HepG2 (cell line): Measurements from ENCODE around the gene PRKAG1. TPM values are rescaled to one million over a fixed set of nuclear protein-coding genes. Genes with fewer than 3 reads are reported as not detected.

Experiments used
- BCLAF1 ChIP-seq: fragments of 450-650 bp; IDR thresholded peaks from 2 replicates; pipeline ENCODE4 v1.6.1; 2017; ENCODE audit warnings: mild to moderate bottlenecking
- CREBL2 ChIP-seq: sonication (generic); formaldehyde crosslinking; IDR thresholded peaks from 2 replicates; pipeline ENCODE4 v1.8.1; 2023; ENCODE audit warnings: missing genetic modification reagents, mild to moderate bottlenecking, borderline replicate concordance
- MLXIP ChIP-seq: sonication (generic); formaldehyde crosslinking; IDR thresholded peaks from 2 replicates; pipeline ENCODE4 v1.9.0; 2021; ENCODE audit warnings: missing genetic modification reagents, borderline replicate concordance
- PAF1 ChIP-seq: IDR thresholded peaks from 2 replicates; pipeline ENCODE4 v1.6.1; 2016; ENCODE audit warnings: missing genetic modification reagents, missing compliant biosample characterization
- SAFB2 ChIP-seq: sonication (generic); formaldehyde crosslinking; IDR thresholded peaks from 2 replicates; pipeline ENCODE4 v1.5.1; 2020; ENCODE audit warnings: missing genetic modification reagents, low read depth, mild to moderate bottlenecking, borderline replicate concordance
- SIN3A ChIP-seq: IDR thresholded peaks from 2 replicates; pipeline ENCODE4 v1.6.1; 2011; ENCODE audit warnings: low read depth, mild to moderate bottlenecking, control low read depth, low read length, borderline replicate concordance
- SIX4 ChIP-seq: sonication (generic); formaldehyde crosslinking; IDR thresholded peaks from 2 replicates; pipeline ENCODE4 v1.4.0; 2020; ENCODE audit warnings: missing genetic modification reagents
- SMARCE1 ChIP-seq: fragments of 450-650 bp; IDR thresholded peaks from 2 replicates; pipeline ENCODE4 v1.6.1; 2017; ENCODE audit warnings: borderline replicate concordance
- SNAI1 ChIP-seq: sonication (generic); formaldehyde crosslinking; IDR thresholded peaks from 2 replicates; pipeline ENCODE4 v1.5.0; 2020; ENCODE audit warnings: mild to moderate bottlenecking, missing genetic modification reagents, borderline replicate concordance
- ZBTB21 ChIP-seq: sonication (generic); formaldehyde crosslinking; IDR thresholded peaks from 2 replicates; pipeline ENCODE4 v1.4.0; 2020; ENCODE audit warnings: missing genetic modification reagents
- ZFAT ChIP-seq: sonication (generic); formaldehyde crosslinking; conservative IDR thresholded peaks from 2 replicates; pipeline ENCODE4 v1.8.1; 2023; ENCODE audit warnings: missing genetic modification reagents, inconsistent platforms
- ZNF335 ChIP-seq: sonication (generic); formaldehyde crosslinking; IDR thresholded peaks from 2 replicates; pipeline ENCODE4 v1.4.0; 2020; ENCODE audit warnings: missing genetic modification reagents
- ZNF33A ChIP-seq: sonication (generic); formaldehyde crosslinking; IDR thresholded peaks from 2 replicates; pipeline ENCODE4 v1.5.1; 2020; ENCODE audit warnings: missing genetic modification reagents, mild to moderate bottlenecking, moderate library complexity, borderline replicate concordance
- ZNF646 ChIP-seq: sonication (generic); formaldehyde crosslinking; IDR thresholded peaks from 2 replicates; pipeline ENCODE4 v1.9.0; 2021; ENCODE audit warnings: mild to moderate bottlenecking, missing genetic modification reagents
- ZNF839 ChIP-seq: sonication (generic); formaldehyde crosslinking; IDR thresholded peaks from 2 replicates; pipeline ENCODE4 v1.4.0; 2020; ENCODE audit warnings: missing genetic modification reagents, mild to moderate bottlenecking, borderline replicate concordance
- polyA plus RNA-seq, 8 experiments: library from polyadenylated mRNA; depleted of rRNA in 3 of 8; stranded (reverse) in 7 of 8; unstranded in 1 of 8; fragments of >200 nt; fragmentation: Illumina TruSeq in 4 of 8; extraction: Trizol in 4 of 8; gene quantifications; 2 replicates each; pipeline versions ENCODE4 v1.2.1 to v1.2.3, GENCODE V29; 2011 to 2016; ENCODE audit warnings: low read depth in 4 of 8, missing spikeins in 1 of 8, mixed read lengths in 1 of 8; ENCODE audit not compliant: insufficient read depth in 1 of 8
- total RNA-seq, 5 experiments: library from RNA; depleted of rRNA; stranded (reverse); fragments of >200 nt; fragmentation: Illumina TruSeq; extraction: Trizol; gene quantifications; 2 replicates each; pipeline ENCODE4 v1.2.3, GENCODE V29; 2016; ENCODE audit warnings: low read depth in 1 of 5

The PRKAG1 gene
- total and polyA plus RNA-seq, 2 of the 13 experiments (the other 11 are each of a cell fraction or from before 2014, with no cell fraction given) = 26.1 to 32.8 TPM

GRCh38 chr12:48996794-48997718 lies 21.5 kb downstream of the PRKAG1 start (continued):
- no peak for TF ChIP-seq ZNF646 (CRISPR knock-in tag)
- TF ChIP-seq ZNF839 (CRISPR knock-in tag) = no peak
- TF ChIP-seq BCLAF1 = no peak
- TF ChIP-seq ZBTB21 = no peak
- TF ChIP-seq SIX4 (CRISPR knock-in tag) = no peak
- TF ChIP-seq SAFB2 (CRISPR knock-in tag) = no peak
- TF ChIP-seq CREBL2 = no peak
- no peak for TF ChIP-seq SNAI1
- TF ChIP-seq MLXIP = no peak
- TF ChIP-seq ZFAT = no peak
- TF ChIP-seq PAF1 (CRISPR knock-in tag) = no peak
- TF ChIP-seq ZNF33A = no peak
- TF ChIP-seq SMARCE1 = no peak
- no peak for TF ChIP-seq ZNF335
- no peak for TF ChIP-seq SIN3A
